Stimulated activated CD8-positive, alpha-beta memory T cell treated with anti-CD3 and anti-CD28 coated beads, Interleukin-4, amount 100 ng/mL, for 24 hours (primary cell): ENCODE measurements around the gene SH3D21.

ENCODE experiments used
- DNase-seq: peaks from one replicate; pipeline ENCODE4 v3.0.0-alpha.2; 2020; ENCODE audit warnings: low read depth

SH3D21 gene

GRCh38 chr1:36303650-36304360, 2.4 kb upstream of the SH3D21 start:
- no peak for DNase-seq

GRCh38 chr1:36304521-36304920, 1.6 kb upstream of the SH3D21 start:
- DNase-seq, result no peak

DNA sequence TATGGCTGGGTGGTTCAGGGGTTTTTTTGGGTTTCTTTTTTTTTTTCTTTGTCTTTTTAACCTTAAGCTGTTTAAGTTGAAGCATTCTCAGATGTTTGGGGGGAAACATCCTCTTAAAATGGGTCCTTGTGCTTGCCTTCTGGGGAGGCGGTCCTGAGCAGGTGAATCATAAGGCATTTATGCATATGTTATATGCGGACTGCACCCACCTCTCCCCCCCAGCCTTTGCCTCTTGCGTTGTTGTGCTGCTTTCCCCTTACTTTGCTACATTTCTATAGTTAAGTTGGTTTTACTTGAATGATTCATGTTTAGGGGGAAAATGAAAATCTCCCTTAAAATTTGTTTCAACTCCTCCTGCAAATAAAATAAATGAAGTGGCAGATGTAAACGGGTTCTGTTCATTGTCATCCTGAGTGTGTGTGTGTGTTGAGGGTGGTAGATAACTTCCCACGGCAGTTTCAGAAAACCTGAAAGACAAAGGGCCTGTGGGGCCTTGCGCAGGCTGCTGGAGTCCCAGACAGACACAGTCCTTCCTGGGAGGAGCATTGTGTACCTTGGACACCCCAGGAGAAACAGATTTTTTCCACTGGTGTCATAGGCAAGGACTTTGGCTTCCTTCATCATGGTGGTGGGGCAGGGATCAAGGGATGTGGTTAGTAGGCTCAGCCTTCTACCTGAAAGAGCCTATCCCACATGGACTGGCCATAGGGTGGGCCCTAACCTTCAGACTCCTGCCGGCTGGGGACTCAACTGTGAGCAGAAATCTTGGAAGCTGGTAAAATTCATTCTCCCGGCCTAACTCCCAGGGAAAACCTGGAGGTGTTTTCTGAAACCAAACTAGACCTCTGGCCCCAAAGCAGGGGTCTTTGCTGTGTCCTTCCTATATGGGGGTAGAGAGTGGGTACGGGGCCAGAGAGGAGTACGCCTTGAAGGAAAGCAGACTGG, 926 bp upstream of the SH3D21 start:
- DNase-seq, result no peak

GRCh38 chr1:36305915-36306209, 306 bp upstream of the SH3D21 start:
- no peak for DNase-seq

DNA sequence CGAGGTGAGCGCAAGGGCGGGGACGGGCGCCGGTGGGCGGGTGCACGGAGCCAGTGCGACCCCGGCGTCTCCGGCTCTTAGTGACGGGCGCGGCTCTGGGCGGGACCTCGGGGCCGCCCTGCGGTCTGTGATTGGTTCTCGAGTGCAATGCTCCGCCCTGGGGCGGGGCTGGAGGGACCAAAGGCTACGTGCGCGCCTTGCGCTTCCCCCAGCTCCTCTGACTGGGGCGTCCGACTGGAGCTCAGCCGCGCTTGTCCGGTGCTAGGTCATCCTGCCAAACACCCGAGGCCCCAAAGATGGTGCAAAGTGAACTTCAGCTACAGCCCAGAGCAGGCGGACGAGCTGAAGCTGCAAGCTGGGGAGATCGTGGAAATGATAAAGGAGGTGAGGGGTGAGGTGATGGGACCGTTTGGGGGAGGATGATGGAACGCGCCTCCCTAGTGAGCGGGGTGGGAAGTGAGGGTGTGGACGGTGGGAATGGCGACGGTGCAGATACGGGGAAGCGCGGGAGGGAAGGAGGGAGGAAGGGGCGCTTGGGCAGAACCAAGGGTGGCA, 811 bp downstream of the SH3D21 start:
- peak; percentile 88 for DNase-seq

GRCh38 chr1:36307601-36308330, 1.6 kb downstream of the SH3D21 start:
- DNase-seq, result no peak

DNA sequence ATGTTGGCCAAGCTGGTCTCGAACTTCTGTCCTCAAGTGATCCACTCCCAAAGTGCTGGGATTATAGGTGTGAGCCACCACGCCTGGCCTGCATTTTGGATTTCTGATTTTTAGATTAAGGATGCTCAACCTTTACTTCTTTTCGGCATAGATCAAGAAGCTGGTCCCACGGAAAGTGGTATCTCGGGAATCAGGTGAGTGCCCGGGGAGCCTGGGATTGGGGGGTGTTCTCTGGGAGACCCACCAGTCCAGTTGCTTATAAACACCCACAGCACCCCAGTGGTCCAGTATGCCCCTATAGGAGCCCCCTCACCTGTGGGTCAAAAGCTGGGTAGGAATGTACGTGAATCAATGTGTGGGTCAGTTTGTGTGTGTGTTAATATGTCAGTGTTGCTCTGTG, 3.2 kb downstream of the SH3D21 start:
- DNase-seq, result no peak

DNA sequence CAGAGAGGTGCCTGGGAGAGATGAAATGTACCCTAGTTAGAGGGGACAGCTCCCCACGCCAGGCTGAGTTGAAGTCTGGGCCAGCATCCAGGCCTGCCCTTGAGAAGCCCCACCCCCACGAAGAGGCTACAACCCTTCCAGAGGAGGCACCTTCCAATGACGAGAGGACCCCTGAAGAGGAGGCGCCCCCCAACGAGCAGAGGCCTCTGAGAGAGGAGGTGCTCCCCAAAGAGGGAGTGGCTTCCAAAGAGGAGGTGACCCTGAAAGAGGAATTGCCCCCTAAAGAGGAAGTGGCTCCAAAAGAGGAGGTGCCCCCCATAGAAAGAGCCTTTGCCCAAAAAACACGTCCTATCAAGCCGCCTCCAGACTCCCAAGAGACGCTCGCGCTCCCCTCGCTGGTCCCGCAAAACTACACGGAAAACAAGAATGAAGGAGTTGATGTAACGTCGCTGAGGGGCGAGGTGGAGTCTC, 14.2 kb downstream of the SH3D21 start:
- DNase-seq, result no peak

DNA sequence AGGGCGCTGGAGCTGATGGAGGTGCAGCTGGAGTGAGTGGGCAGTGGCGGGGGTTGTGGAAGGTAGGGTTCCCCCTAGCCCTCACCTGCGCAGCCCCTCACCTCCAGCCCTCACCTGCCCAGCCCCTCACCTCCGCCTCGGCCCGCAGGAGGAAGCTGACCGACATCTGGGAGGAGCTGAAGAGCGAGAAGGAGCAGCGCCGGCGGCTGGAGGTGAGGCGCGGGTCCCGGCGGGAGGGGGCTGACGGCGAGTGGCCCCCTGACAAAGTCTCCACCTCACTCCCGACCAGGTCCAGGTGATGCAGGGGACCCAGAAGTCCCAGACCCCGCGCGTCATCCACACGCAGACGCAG, 14.6 kb downstream of the SH3D21 start:
- DNase-seq, result no peak

GRCh38 chr1:36321119-36321951, 15.2 kb downstream of the SH3D21 start:
- DNase-seq, result no peak

DNA sequence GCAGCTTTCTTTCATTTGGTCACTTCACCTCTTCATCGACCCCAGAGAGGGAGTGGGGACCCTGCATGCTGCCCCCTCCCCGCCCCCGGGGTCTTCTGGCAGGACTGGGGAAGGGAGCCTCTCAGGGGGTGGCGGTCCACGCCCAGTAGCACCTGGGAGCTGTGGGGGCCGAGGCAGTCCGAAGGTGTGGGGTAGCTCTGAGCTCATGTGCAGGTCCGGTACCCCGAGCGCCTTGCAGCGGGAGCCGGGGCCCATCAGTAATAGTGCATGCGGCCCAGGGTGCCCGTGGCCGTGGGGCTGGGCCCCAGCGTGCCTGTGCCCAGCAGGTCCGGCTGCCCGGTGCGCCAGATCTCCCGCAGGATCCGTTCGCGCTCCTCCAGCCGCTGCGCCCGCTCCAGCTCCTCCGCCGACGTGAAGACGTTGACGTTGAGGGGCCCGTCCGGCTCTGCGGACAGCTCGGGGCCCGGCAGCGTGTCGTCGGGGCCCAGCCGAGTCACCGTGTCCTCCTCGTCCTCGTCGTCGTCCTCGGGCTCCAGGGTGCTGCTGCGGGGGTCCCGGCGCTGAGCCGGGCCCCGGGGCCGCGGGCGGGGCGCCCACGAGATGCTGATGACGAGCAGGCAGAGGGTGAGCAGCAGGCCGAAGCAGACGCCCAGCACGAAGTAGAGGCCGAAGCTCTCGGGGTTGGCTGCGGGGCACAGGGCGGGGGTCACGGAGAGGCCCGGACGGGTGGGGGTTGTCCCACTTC, 16.0 kb downstream of the SH3D21 start:
- no peak for DNase-seq

GRCh38 chr1:36322786-36323635, 16.8 kb downstream of the SH3D21 start:
- no peak for DNase-seq

DNA sequence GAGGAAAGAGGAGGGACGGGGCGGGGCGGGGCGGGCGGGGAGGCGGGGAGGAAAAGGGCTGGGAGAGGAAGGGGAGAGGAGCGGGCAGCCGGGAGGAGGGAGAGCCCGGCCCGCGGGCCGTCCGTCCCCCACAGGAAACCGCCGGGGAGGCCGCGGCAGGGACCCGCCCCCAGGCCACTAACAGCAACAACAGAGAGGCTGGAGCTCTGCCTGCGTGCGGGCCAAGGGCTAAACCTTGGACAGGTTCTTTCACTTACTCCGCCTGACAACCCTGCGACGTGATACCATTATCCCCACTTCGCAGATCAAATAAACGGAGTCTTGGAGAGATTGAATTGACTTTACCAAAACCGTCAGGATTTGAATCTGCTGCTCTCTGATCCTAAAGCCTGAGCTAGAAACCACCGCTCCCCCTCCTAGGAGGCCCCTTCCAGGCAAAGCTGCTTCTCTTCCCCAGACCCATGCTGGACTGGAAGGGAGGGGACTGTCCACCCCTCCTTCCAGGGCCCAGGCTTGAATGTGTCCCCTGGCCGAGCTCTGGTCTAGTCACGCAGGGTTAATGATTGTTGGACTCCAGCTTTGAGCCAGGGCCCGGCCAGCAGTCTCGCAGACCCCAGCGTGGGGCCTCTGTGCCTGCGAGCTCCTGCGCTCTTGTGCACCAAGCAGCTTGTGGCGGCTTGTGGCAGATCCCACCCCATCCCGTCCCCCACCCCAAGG, 17.6 kb downstream of the SH3D21 start, which contains the start of gene EVA1B:
Gene EVA1B (minus strand): TSS at position 10 of the 717 bp plus-strand sequence. CDS start 608 bp downstream, outside the sequence.
- no peak for DNase-seq

DNA sequence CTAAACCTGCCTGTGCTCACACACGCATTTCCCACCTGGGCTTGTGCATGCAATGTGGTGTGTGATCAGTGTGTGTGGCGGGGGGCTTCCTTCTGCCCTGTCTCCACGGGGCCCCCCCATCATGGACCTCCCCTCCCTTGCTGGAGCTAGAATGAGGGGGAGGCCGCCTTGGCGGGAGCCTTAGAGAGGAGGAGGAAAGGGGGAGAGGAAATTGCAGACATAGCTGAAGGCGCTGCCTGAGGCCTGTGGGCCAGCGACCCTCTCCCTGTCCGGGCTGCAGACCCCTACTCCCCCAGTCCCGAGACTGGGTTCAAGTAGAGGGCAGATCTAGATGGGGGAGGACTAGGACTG, 18.2 kb downstream of the SH3D21 start:
- no peak for DNase-seq

GRCh38 chr1:36326499-36326898, 20.3 kb downstream of the SH3D21 start:
- DNase-seq, result no peak

DNA sequence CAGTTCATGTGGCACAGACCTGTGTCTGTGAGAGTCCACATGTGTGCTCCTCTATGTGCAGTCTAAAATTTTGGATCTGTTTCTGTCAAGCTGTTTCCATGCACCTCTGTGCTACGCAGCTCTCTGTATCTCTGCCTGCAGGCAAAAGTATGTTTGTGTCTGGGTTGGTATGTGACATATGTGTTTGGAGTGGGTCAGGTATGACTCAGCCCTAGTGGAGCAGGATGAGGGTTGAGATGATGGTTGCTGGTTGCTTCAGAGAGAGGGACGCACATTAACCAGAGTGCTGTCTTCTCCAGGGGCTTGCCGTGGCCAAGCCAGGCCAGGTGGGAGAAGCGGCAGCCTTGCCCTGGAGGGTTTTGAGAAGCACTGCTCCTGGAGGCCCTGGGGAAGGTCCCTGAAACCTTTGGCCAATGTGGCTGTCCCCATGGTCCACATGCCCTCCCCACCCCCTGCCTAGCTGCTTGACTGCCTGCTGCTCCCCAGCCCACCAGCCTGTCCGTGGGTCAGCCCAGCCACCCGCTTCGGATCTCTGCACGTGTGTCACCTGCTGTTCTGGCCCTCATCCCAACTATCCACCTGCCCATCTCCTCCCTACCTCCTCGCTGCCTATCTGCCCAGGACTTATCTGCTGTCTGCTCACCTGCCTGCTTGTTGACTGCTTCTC, 21.4 kb downstream of the SH3D21 start:
- no peak for DNase-seq

- no peak for DNase-seq
These were observed 21.9 kb downstream of the SH3D21 start for GRCh38 chr1:36328088-36328480.

- DNase-seq, result no peak
These were observed 22.5 kb downstream of the SH3D21 start for GRCh38 chr1:36328713-36329112.

GRCh38 chr1:36329817-36330216, 23.6 kb downstream of the SH3D21 start:
- no peak for DNase-seq
